HG02970 (cell line): Measurements from ENCODE around the gene MCOLN1.

Experiments
- ATAC-seq: cut with Tn5 transposase; IDR thresholded peaks from one replicate; pipeline ENCODE4 v1.9.1; 2021; ENCODE audit warnings: mild to moderate bottlenecking, moderate library complexity, moderate number of reproducible peaks; ENCODE audit not compliant: unreplicated experiment, low FRiP score

The MCOLN1 gene

GRCh38 chr19:7540761-7541474, 18.5 kb downstream of the MCOLN1 start:
- ATAC-seq = no peak

- ATAC-seq = no peak
Measured at GRCh38 chr19:7541475-7541824, 19.0 kb downstream of the MCOLN1 start.

- no peak for ATAC-seq
Measured at GRCh38 chr19:7541828-7542443, 19.5 kb downstream of the MCOLN1 start.

- no peak for ATAC-seq
Measured at GRCh38 chr19:7542556-7543348, 20.3 kb downstream of the MCOLN1 start.

- no peak for ATAC-seq
Measured at GRCh38 chr19:7544626-7545025, 22.2 kb downstream of the MCOLN1 start.

- ATAC-seq = no peak
Measured at GRCh38 chr19:7545300-7545699, 22.9 kb downstream of the MCOLN1 start.

GRCh38 chr19:7545904-7546303, 23.5 kb downstream of the MCOLN1 start:
- no peak for ATAC-seq

- ATAC-seq = no peak
Measured at GRCh38 chr19:7547159-7547558, 24.7 kb downstream of the MCOLN1 start.

GRCh38 chr19:7549429-7550148, 27.2 kb downstream of the MCOLN1 start:
- ATAC-seq = no peak

- ATAC-seq = no peak
Measured at GRCh38 chr19:7550169-7550770, 27.8 kb downstream of the MCOLN1 start.

- ATAC-seq = no peak
Measured at GRCh38 chr19:7550987-7551761, 28.8 kb downstream of the MCOLN1 start.

- ATAC-seq = no peak
Measured at GRCh38 chr19:7552781-7553180, 30.4 kb downstream of the MCOLN1 start.

GRCh38 chr19:7554565-7554964, 32.1 kb downstream of the MCOLN1 start:
- ATAC-seq = no peak

GRCh38 chr19:7554990-7555864, 32.8 kb downstream of the MCOLN1 start:
- no peak for ATAC-seq

GRCh38 chr19:7556696-7557315, 34.4 kb downstream of the MCOLN1 start:
- no peak for ATAC-seq

GRCh38 chr19:7558667-7559066, 36.2 kb downstream of the MCOLN1 start:
- ATAC-seq = no peak

- ATAC-seq = no peak
Measured at GRCh38 chr19:7559102-7559501, 36.7 kb downstream of the MCOLN1 start.

- ATAC-seq = no peak
Measured at GRCh38 chr19:7560255-7560654, 37.8 kb downstream of the MCOLN1 start.
